Left lobe of liver (tissue), 2 donors: Measurements from ENCODE around the gene OR51A7. TPM values are rescaled to one million over a fixed set of nuclear protein-coding genes. Genes with fewer than 3 reads are reported as not detected.
"Not testable (repeated sequence)": the region's sequence is repeated elsewhere in the genome, so short reads cannot be mapped to it uniquely, and the experiment has no call there.

Experiments
- ATAC-seq: fragments of 200-7000 bp; cut with Tn5 transposase; one replicate; pipeline ENCODE4 v1.9.1; 2020; ENCODE audit warnings: mild to moderate bottlenecking, moderate library complexity
- DNase-seq: peaks from one replicate; pipeline ENCODE4 v3.0.0-alpha.2; 2020; ENCODE audit warnings: low spot score
- total RNA-seq: library from RNA; stranded (reverse); gene quantifications from one replicate; pipeline ENCODE4 v1.2.1, GENCODE V29; 2021
- donor health status: DM: no; HTN: no; CAD: no; lungs with moderate emphysema.
- donor health status: DM: no; HTN: yes; CAD: no.

OR51A7 gene
- total RNA-seq, 1 donor from 2014 or later, result not detected

DNA sequence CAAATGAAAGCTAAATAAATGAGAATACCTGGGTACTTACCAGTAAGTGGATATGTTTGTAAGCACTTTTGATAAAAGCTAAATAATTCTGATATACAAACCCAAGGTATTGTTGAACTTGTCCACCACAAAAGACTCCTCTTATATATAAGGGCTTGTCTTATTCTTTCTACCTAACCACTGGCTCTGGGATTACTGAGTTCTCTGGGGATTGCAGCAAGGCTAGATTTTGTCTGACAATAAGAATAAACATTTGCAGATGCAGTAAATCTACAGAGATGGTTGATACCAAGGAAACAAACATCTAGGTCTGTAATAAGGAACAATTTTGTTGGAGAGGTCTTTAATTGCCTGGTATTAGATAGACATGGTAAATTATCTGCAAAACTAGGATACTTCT, 43.9 kb downstream of the OR51A7 start, which contains the start of gene OR51A4:
Gene OR51A4 (minus strand): TSS at position 101 of the 400 bp plus-strand sequence. CDS start 505 bp downstream, outside the sequence.
- no peak for ATAC-seq

DNA sequence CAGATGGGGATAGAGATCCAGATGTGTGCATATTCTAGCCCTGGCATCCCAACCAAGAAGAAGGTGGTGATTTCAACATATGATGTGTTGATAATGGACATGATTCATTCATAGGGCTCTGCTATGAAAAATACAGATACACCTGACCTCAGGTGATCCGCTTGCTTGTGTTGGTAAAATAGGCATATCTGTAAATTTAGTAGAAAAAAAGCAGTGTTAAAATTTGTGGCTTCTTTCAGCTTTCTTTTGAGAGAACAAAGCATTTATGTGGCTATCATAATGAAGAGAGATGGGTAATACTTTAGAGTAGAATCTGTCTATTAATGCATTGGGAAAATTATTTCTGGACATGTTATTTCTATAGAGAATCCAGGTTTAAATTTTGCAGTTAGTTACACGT, 52.0 kb downstream of the OR51A7 start, which contains the start of gene OR51A2:
Gene OR51A2 (minus strand): TSS at position 101 of the 400 bp plus-strand sequence. CDS start 0 bp downstream, at position 101.
- not testable (repeated sequence) for ATAC-seq, DNase-seq

More for the DNA sequence above, 43.9 kb downstream of the OR51A7 start, which contains the start of gene OR51A4:
- DNase-seq, result no peak

DNA sequence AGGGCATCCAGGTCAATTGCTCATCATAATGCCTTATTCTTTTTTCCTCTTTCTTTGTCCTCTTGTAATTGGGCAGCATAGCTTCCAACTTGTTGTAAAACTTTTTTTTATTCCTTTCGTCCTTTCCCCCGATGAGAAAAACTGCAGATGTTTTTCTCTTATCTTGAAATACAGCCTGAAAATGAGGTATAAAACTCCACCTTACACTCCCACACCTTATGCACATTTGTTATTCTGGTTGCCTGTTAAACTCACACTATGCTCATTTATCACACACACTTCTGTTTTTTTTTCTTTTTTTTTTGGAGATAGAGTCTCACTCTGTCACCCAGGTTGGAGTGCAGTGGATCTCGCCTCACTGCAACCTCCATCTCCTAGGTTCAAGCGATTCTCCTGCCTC, 53.8 kb downstream of the OR51A7 start:
- no peak for ATAC-seq
- DNase-seq, result no peak

Other genes starting within 250 kb of the OR51A7 start
- not detected for gene OR51E2, start 205.9 kb upstream of the OR51A7 start, total RNA-seq
- not detected for gene MMP26, start 199.0 kb upstream of the OR51A7 start, total RNA-seq
- gene OR51F1, start 133.8 kb upstream of the OR51A7 start, total RNA-seq, result not detected
- not detected for gene OR52R1, start 99.4 kb upstream of the OR51A7 start, total RNA-seq
- not detected for gene OR51F2, start 82.5 kb upstream of the OR51A7 start, total RNA-seq
- not detected for gene OR51S1, start 54.6 kb upstream of the OR51A7 start, total RNA-seq
- not detected for gene OR51T1, start 21.9 kb upstream of the OR51A7 start, total RNA-seq
- gene OR51G2, start 15.6 kb downstream of the OR51A7 start, total RNA-seq, result not detected
- gene OR51G1, start 20.6 kb downstream of the OR51A7 start, total RNA-seq, result not detected
- not detected for gene OR51A4, start 43.8 kb downstream of the OR51A7 start, total RNA-seq
- gene OR51A2, start 51.9 kb downstream of the OR51A7 start, total RNA-seq, result not detected
- not detected for gene OR51L1, start 91.1 kb downstream of the OR51A7 start, total RNA-seq
- gene OR52J3, start 142.7 kb downstream of the OR51A7 start, total RNA-seq, result not detected
- gene OR52E2, start 155.8 kb downstream of the OR51A7 start, total RNA-seq, result not detected
- not detected for gene OR52E1, start 165.8 kb downstream of the OR51A7 start, total RNA-seq
- not detected for gene OR52A5, start 234.6 kb downstream of the OR51A7 start, total RNA-seq